NCI-H345 treated with DMSO at 0.1 percent for 48 hours (cell line): ENCODE data around the gene BMP2K.

Experiments used
- DNase-seq: peaks from one replicate; lab custom pipeline; 2025; ENCODE audit not compliant: unreplicated experiment; lab: John Stamatoyannopoulos, UW

Gene BMP2K

DNA sequence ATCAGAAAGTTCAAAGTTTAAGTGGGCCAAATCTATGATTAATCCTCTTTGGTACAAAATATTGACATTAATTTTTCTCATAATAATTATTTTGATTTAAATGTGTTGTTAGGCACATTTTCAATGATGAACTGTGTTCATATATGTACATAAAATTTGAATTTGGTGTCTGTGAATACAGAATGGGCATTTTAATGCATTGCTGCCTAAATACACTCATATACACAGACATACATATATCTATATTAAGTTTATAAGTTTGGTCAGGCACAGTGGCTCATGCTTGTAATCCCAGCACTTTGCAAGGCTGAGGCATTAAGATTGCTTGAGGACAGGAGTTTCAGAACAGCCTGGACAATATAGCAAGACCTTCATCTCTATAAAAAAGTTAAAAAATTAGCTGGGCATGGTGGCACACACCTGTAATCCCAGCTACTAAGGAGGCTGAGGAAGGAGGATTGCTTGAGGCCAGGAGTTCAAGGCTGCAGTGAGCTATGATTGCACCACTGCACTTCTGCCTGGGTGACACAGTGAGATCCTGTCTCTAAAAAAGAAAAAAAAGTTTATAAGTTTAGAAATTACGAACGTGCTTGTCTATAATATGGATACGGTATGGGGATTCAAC lies 12.3 kb upstream of the BMP2K start:
- DNase-seq: no peak

DNA sequence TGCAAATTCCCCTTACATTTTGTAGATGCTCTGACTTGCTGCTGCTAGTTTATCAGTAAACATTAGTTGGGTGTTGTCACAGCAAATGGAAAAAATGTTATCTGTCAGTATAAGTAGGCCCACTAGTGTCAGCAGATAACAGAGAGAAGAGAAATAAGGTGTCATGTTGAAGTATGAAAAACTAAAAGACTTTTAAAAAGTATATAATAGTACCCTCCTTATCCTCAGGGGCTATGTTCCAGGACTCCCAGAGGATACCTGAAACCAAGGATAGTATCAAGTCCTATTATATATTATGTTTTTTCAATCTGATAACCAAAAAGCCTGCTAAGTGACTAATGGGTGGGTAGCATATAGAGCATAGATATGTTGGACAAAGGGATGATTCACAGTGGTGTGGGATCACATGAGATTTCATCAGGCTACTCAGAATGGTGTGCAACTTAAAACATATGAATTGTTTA lies 11.6 kb upstream of the BMP2K start:
- DNase-seq: no peak

DNA sequence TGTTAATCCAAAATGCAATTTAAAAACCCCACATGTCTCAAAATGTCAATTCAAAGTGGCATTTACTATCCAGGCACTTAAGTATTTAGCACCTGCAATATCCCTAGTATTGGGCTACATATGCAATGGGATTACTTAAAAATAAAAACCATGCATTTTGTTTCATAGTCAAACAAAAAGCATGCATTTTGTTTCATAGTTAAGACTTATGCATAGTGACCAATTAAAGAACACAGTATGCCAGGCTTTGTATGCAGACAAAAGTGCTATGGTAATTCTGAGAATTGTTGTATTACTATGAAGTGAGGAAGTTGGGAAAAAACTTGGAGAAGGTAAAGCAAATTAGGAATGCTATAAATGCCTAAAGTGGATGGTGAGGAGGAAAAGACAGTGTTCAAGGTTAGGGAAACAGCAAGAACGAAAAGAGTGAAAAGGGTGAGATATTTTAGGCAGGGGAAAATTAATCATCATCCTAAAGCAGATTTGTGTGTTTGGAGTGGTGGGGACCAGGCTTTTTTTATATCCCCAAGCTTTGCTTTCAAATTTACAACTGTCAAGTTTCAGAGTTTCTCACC lies 10.6 kb upstream of the BMP2K start:
- no peak for DNase-seq

GRCh38 chr4:78766026-78766425 lies 10.1 kb upstream of the BMP2K start:
- no peak for DNase-seq

DNA sequence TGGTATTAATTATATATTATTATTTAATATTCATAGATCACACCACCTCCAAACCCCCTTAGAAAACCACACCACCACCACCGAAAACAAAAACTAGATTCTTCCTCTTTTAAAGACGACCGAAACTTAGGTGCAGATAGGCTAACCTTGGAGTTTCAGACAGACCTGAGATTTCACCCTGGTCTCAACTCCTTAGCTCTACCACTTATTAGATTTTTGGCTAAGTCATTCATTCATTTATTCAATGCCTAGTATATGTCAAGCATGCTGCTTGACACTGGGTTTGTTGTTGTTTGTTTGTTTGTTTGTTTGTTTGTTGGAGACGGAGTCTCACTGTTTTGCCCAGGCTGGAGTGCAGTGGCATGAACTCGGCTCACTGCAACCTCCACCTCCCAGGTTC lies 9.5 kb upstream of the BMP2K start:
- DNase-seq: no peak

DNA sequence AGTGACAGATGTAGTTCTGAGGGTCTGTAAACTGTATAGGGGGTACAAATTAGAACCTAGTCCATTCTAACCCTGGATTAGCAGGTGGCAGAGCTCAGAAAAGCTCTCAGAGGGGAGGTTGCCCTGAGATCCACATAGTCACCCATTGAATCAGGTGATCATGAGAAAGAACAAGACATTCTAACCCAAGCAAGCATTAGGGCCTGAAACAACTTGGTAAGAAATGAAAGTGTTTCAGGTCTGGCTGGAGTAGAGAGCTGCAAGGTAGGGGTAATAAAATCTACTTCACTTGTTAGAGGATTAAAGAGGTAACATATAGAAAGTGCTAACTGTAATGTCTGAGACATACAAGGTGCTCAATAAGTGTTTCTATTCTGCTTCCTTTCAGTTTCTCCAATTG lies 8.8 kb upstream of the BMP2K start:
- no peak for DNase-seq

DNA sequence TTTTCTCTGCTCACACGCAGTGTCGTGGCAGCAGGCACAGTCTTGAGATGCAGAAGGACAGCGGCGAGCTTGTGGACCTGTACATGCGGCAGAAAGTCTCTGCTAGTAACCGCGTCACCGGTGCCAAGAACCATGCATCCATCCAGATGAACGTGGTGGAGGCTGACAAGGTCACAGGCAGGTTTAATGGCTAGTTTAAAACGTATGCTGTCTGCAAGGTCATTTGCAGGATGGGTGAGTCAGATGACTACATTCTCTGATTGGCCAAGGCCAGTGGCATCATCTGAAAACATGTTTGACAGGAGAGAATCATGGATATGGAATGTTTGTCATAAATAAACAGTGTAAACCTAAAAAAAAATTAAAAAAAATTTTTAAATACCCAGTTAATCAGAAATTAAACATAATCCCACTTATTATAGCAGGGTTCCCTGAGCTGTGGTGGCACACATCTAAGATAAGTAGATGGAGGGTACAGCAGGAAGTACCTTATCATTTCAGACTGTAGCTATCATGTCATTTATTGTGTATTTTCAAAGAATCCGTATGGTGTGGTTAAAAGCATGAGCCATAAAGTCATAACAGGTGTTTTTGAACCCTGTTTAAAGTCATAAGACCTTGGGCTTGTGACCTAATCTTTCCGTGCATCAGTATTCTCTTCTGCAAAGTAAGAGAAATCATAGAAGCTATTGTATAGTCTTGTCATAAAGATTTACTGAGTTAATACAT lies 7.5 kb upstream of the BMP2K start:
- DNase-seq: no peak

DNA sequence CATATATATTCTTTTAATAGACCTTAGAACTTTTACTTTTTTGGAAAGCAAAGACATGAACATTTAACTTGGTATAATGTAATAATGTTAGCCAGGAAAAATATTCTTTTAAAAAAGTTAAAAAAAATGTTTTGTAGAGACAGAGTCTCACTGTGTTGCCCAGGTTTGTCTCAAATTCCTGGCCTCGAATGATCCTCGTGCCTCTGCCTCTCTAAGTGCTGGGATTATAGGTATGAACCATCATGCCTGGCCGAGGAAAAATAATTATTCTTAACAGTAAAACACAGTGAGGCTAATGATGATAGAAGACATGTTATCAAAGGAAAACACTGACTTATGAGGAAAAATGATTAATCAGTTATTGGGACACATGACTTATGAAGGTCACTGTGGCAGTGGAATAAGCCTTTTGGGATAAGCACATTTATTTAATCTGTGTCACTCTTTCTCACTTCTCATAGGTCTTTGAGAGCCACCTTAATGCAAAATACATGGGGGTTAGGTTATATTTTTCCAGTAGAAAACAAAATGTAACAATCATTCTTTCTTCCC lies 6.0 kb upstream of the BMP2K start:
- no peak for DNase-seq

DNA sequence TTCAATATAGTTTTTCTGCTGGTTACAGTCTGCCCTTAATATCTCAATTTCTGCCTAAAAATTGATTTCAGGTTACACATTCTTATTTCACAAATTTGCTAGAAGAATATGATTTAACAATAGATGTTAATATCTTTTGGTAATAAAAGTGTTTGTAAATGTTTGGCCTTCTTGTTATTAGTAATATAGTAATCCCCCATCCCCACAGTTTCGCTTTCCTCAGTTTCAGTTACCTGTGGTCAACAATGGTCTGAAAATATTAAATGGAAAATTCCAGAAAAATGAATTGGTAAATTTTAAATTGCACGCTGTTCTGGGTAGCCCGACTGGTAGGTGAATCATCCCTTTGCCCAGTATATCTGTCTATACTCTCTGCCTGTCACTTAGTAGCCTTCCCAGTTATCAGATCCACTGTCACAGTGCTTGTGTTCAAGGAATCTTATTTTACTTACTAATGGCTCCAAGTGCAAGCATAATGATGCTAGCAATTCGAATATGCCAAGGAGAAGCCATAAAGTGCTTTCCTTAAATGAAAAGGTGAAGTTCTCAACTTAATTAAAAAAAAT lies 3.5 kb upstream of the BMP2K start:
- DNase-seq: no peak

DNA sequence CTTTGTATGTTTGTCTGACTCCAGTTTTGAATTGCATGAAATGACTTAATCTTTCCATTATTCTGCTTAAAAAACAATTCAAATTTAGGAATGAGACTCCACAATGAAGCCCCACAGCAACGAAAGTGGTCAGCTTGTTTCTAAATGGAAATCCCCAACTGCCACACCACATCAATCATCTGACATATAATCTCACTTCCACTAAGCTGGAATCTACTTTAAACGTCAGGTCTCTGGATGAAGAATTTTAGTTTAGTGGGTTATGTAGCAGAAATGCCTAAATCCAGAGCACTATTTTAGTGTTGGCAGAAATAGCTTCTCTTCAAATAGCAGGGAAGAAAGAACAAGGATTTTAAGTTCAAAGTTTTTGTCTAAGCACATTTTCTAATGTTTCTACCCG lies 1.7 kb upstream of the BMP2K start:
- no peak for DNase-seq

DNA sequence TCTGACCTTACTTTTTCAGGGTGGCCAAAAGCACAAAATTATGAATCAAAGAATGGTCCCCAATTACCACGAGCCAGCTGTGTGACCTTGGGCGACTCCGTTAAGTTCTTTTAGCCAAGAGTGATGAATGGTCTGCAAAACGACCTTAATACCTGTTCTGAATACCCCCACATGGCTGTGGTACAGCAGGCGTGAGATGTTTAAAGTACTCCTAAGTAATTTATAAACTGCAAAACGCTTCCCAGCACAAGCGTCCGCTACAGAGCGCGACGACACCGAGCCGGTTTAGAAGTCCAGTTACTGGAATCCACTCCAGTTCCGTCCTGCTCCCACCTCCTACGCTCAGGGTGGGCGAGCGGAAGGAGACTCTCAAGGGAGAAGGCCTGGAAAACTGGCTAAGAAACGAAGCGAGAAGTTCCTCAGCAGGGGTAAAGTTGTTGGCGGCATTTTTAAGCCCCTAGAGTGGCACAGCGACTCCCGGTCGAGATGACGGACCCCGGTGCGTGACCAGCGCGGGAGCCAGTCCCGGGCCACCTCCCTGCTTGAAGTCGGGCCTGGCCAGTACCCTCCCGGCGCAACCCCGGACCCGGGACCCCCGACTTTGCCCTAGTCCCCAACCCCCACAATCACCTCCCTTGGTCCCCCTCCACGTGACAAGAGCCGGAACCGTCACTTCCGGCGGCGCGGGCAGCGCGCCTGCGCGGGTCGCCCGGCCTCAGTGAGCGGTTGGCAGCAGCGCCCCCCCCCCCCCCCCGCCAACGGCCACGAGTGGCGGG lies 659 bp upstream of the BMP2K start:
- DNase-seq: peak; percentile 55

GRCh38 chr4:78776729-78777575 lies 802 bp downstream of the BMP2K start:
- peak; percentile 32 for DNase-seq

GRCh38 chr4:78777576-78777940 lies 1.4 kb downstream of the BMP2K start:
- no peak for DNase-seq

- DNase-seq: no peak
Observed at GRCh38 chr4:78778530-78778929, 2.4 kb downstream of the BMP2K start.

GRCh38 chr4:78779280-78779679 lies 3.1 kb downstream of the BMP2K start:
- DNase-seq: no peak

DNA sequence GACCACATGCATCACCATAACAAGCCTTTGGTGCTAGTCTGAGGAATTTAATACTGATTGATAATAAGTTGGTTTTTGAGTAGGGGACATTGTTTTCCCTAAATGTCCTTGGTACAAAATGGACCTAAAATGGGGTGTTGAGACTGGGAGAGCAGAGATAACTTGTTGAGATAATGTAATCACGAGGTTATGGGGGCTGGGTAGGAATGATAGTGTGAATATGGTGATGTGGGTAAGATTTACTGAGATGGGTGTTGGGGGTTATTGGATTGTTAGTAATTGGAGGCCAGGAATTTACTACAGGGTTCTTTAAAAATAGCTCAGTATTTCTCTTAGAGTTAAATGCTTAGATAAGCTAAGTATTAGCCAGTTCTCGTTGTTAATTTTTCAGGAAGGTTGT lies 3.9 kb downstream of the BMP2K start:
- no peak for DNase-seq

GRCh38 chr4:78781139-78781538 lies 5.0 kb downstream of the BMP2K start:
- no peak for DNase-seq

DNA sequence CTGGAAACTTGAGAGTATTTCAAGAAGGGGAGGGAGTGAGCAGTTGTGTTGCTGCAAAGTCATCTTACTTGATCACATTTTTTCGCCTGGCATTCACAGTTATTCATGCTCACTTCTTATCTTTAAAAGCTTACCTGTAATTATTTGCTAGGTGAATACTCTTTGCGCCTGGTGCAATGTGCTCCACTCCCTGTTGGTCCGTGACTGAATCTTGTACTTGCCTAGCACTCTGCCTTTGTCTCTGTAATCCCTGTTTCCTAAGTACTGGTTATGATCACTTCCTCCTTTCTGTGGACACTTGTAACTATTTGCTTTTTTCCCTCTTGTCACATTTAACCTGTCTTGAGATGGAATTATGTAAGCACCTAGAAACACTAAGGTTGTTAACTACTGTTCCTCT lies 5.8 kb downstream of the BMP2K start:
- no peak for DNase-seq

- DNase-seq: no peak
Observed at GRCh38 chr4:78784236-78784865, 8.2 kb downstream of the BMP2K start.
